ENCODE data around the gene MED23. TPM values are rescaled to one million over a fixed set of nuclear protein-coding genes. Genes with fewer than 3 reads are reported as not detected.

MED23 gene
- total and polyA plus RNA-seq, 9 of the 15 experiments (the other 6 are each of a cell fraction or from before 2014, with no cell fraction given) = 13.7 to 61.2 (median 27.2) TPM

DNA sequence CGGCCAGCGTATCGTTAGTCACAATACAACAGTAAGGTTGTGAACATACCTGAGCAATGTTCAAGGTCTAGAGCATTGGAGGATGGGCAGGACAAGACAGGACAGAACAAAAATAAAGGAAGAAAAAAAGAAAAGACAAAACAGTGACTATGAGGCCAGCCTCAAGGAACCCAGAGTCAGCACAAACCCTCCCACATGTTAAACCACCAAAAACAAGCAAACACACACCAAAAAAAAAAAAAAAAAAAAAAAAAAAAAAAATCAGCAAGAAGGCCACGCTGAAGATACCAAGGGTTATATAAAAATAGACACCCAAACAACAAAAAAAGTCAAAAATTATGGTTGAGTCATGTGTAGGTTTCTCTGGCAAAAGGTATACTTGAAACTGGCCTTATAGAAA lies 12.8 kb downstream of the MED23 start:
- in situ Hi-C loops (cut with MboI) (no loop called here), intact Hi-C loops (cut with micrococcal nuclease) (loop anchor here (5.0 kb wide), 1 partner anchor 33 kb away; no protein-coding TSS in a partner anchor)
- TF ChIP-seq, protein P1, sequence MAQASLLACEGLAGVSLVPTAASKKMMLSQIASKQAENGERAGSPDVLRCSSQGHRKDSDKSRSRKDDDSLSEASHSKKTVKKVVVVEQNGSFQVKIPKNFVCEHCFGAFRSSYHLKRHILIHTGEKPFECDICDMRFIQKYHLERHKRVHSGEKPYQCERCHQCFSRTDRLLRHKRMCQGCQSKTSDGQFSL (CRISPR knock-in tag; IDR thresholded peaks at IDR 0.05) = no peak
- TF ChIP-seq, protein P1 (tag; IDR thresholded peaks at IDR 0.05) = no peak
- TF ChIP-seq, protein P2, sequence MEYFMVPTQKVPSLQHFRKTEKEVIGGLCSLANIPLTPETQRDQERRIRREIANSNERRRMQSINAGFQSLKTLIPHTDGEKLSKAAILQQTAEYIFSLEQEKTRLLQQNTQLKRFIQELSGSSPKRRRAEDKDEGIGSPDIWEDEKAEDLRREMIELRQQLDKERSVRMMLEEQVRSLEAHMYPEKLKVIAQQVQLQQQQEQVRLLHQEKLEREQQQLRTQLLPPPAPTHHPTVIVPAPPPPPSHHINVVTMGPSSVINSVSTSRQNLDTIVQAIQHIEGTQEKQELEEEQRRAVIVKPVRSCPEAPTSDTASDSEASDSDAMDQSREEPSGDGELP (CRISPR knock-in tag; IDR thresholded peaks at IDR 0.05; ENCODE audit: borderline replicate concordance) = no peak
- TF ChIP-seq NFE2L1 (tag; IDR thresholded peaks at IDR 0.05; ENCODE audit: borderline replicate concordance, low read depth) = no peak
- TF ChIP-seq CREM (IDR thresholded peaks at IDR 0.05; ENCODE audit: low read depth) = no peak
- TF ChIP-seq BRF1 (IDR thresholded peaks at IDR 0.05; ENCODE audit: borderline replicate concordance, extremely low read depth, insufficient read length) = no peak
- H3K4me2 ChIP-seq (ENCODE audit: insufficient read depth, low read length) = no peak overlapping the region
- 83% methylated on average over 4 of the region's 4 CpGs for WGBS (ENCODE audit: insufficient coverage, low coverage, missing lambda C conversion rate)
- DNase-seq (ENCODE audit: extremely low read depth in 1 of 4, low spot score in 3 of 4) = no peak
- ChIA-PET POLR2A (no interaction called here), CTCF (ENCODE audit: low intra/inter-chr PET ratio) (no interaction called here)
- H2AFZ ChIP-seq (ENCODE audit: low read depth, low read length) = no peak overlapping the region
- no peak overlapping the region for H3K27ac ChIP-seq (ENCODE audit: extremely low read depth, low read depth, low read length)
- no peaks in the 10 kb centered on the region for H3K9me3 ChIP-seq (replicated peaks; ENCODE audit: control insufficient read depth, insufficient read depth, low read depth, low read length)
- no peaks in the 10 kb centered on the region for H3K79me2 ChIP-seq (ENCODE audit: control insufficient read depth, insufficient read depth, low read length)
- H3K9me1 ChIP-seq (ENCODE audit: control insufficient read depth, insufficient read depth, low read length) = no peaks in the 10 kb centered on the region
- no peaks in the 10 kb centered on the region for H3K4me1 ChIP-seq (replicated peaks in 1 of 2; ENCODE audit: control insufficient read depth in 2 of 2, insufficient read depth in 2 of 2, low read length in 2 of 2)
- H3K9ac ChIP-seq (ENCODE audit: insufficient read depth in 1 of 2, low read depth in 2 of 2, low read length in 2 of 2) = no peak overlapping the region
- FAIRE-seq = no peak
- H4K20me1 ChIP-seq (replicated peaks; ENCODE audit: control insufficient read depth, insufficient read depth, low read length) = no peaks in the 10 kb centered on the region
- H3K27me3 ChIP-seq (ENCODE audit: control insufficient read depth in 2 of 2, insufficient read depth in 2 of 2, low read length in 2 of 2) = no peaks in the 10 kb centered on the region
- ATAC-seq = peak; percentile 39; the same call in 1 of the 3 replicates
- H3K36me3 ChIP-seq (ENCODE audit: control insufficient read depth, insufficient read depth, low read length) = peaks cover 94% of the 10 kb centered on the region
- no TSS peak for BruUV-seq (replicated peaks)
- no peak overlapping the region for H3K4me3 ChIP-seq
